Activated CD8-positive, alpha-beta memory T cell treated with anti-CD3 and anti-CD28 coated beads, Interleukin-2, amount 50 U/mL, for 24 hours (primary cell): ENCODE data around the gene TYRO3.
A peak's percentile ranks its signal among the peaks of the same experiment; 100 is the strongest.
"Not testable (repeated sequence)": the region's sequence is repeated elsewhere in the genome, so short reads cannot be mapped to it uniquely, and the experiment has no call there.

Experiments used
- DNase-seq: peaks from one replicate; pipeline ENCODE4 v3.0.0-alpha.2; 2020; ENCODE audit errors: extremely low read depth

The TYRO3 gene

GRCh38 chr15:41554343-41554742 is 4.7 kb upstream of the TYRO3 start:
- no peak for DNase-seq

- DNase-seq: no peak
These were observed 4.1 kb upstream of the TYRO3 start for GRCh38 chr15:41554915-41555314.

GRCh38 chr15:41556677-41557076 is 2.3 kb upstream of the TYRO3 start:
- no peak for DNase-seq

GRCh38 chr15:41557673-41558399 is 1.2 kb upstream of the TYRO3 start:
- peak; percentile 35 for DNase-seq

GRCh38 chr15:41559239-41559782 is 299 bp downstream of the TYRO3 start:
- no peak for DNase-seq

- no peak for DNase-seq
These were observed 1.5 kb downstream of the TYRO3 start for GRCh38 chr15:41560572-41560874.

GRCh38 chr15:41561104-41561776 is 2.2 kb downstream of the TYRO3 start:
- no peak for DNase-seq

- DNase-seq: no peak
These were observed 2.7 kb downstream of the TYRO3 start for GRCh38 chr15:41561777-41562145.

GRCh38 chr15:41562244-41562643 is 3.2 kb downstream of the TYRO3 start:
- no peak for DNase-seq

- DNase-seq: no peak
These were observed 3.8 kb downstream of the TYRO3 start for GRCh38 chr15:41562784-41563198.

GRCh38 chr15:41564286-41564959 is 5.4 kb downstream of the TYRO3 start:
- DNase-seq: no peak

GRCh38 chr15:41564960-41565502 is 6.0 kb downstream of the TYRO3 start:
- no peak for DNase-seq

GRCh38 chr15:41565702-41566101 is 6.7 kb downstream of the TYRO3 start:
- no peak for DNase-seq

- DNase-seq: no peak
These were observed 7.3 kb downstream of the TYRO3 start for GRCh38 chr15:41566121-41566885.

GRCh38 chr15:41567261-41567660 is 8.2 kb downstream of the TYRO3 start:
- DNase-seq: no peak

GRCh38 chr15:41567862-41568261 is 8.8 kb downstream of the TYRO3 start:
- DNase-seq: no peak

GRCh38 chr15:41568350-41569017 is 9.5 kb downstream of the TYRO3 start:
- DNase-seq: no peak

GRCh38 chr15:41569232-41569631 is 10.2 kb downstream of the TYRO3 start:
- DNase-seq: not testable (repeated sequence)

GRCh38 chr15:41570764-41571163 is 11.8 kb downstream of the TYRO3 start:
- DNase-seq: no peak

GRCh38 chr15:41571948-41572347 is 12.9 kb downstream of the TYRO3 start:
- DNase-seq: no peak

GRCh38 chr15:41572866-41573265 is 13.9 kb downstream of the TYRO3 start:
- no peak for DNase-seq
